NCI-H2196 (cell line): ENCODE results near the gene SIPA1.
"Not testable (repeated sequence)": the region's sequence is repeated elsewhere in the genome, so short reads cannot be mapped to it uniquely, and the experiment has no call there.

Experiments used
- DNase-seq: peaks from one replicate; lab custom pipeline; 2025; ENCODE audit not compliant: unreplicated experiment; lab: John Stamatoyannopoulos, UW

The SIPA1 gene

DNA sequence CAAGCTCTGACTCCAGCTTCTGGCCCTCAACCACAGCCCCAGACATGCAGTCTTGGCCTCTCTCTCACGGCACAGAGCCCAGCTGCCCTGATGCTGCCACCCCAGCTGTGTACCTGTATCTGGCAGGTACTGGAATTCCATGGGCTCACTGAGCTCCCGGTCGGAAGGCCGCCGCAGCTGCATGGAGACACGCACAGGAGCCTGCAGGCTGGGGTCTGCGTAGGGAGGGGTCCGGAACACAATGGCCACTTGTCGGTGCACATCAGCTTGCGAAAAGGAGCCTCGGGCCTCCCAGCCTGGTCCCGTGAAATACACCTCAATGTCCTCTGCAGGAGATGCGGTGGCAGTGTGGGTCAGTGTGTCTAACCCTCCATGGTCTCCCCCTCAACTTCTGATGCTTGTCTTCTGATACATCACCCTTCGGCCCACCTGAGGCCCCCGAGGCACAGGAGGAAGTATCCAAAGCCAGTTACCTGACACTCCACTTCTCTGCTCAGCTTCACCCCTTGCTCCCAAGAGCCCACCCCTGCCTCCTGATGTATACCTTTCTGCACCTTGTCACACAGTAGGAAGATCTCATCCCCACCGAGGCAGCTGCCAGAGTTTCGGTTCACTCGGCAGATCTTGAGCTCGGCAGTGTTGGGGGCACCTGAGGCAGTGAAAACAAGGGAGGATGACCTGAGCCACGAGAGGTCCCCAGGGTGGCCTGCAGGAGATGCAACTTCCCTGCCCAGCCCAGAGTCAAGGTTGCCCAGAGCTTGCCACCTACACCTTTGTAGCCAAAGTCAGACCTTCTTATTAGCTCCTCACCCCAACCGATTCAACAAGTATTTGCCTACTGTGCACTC lies 20.5 kb downstream of the SIPA1 start:
- no peak for DNase-seq

DNA sequence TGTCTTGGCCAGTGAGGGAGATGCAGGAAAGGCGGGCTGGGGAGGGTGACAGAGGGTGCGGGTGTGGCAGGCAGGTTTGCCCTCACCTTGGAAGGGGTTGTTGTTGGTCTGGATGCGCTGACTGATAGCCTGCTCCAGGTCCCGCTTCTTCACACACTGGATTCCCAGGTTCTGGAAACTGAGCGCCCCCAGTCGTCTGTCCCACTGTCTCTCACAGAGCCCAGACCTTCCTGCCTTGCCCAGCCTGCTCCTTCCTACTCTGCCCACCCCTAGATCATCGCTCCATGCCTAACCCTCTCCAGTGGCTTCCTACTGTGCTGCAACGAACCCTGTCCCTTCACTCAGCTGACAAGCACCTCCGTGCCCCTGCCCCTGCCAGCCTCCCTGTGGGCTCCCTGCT lies 22.1 kb downstream of the SIPA1 start:
- DNase-seq = no peak

DNA sequence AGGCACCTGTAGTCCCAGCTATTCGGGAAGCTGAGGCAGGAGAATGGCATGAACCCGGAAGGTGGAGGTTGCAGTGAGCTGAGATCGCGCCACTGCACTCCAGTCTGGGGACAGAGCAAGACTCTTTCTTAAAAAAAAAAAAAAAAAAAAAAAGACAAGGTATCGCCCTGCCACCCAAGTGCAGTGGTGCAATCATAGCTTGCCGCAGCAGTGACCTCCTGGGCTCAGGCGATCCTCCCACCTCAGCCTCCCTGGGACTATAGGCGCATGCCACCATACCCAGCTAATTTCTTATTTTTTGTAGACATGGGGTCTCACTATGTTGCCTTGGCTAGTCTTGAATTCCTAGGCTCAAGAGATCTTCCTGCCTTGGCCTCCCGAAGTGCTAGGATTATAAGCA lies 23.0 kb downstream of the SIPA1 start:
- not testable (repeated sequence) for DNase-seq

DNA sequence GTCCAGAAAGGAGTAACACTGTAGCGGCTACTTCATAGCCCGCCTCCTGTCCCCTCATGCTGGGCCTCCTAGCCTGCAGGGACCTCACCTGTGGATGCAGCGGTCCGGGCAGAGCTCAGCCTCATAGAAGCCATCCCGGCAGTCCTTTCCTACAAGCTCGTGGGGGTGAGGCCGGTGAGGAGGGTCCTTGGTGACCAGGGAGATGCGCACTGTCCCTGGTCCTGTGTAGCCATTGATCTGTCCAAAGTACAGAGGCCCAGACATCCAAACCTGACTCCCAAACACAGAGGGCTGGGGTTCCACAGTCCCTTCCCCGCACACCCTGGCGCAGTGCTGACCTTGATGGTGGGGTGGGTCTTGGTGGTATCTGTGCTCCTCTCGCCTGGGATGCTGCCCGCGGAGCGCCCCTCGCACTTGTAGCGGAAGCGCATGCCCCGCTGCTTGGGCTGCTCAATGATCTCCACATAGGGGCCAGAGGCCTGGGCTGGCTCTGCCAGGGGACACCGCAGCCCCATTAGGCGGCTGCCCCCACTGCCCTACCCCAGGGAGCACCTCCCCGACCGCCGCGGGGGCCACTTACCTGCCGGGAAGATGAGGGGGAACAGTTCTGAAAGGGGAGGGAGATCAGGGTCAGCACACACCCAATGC lies 23.8 kb downstream of the SIPA1 start:
- no peak for DNase-seq

DNA sequence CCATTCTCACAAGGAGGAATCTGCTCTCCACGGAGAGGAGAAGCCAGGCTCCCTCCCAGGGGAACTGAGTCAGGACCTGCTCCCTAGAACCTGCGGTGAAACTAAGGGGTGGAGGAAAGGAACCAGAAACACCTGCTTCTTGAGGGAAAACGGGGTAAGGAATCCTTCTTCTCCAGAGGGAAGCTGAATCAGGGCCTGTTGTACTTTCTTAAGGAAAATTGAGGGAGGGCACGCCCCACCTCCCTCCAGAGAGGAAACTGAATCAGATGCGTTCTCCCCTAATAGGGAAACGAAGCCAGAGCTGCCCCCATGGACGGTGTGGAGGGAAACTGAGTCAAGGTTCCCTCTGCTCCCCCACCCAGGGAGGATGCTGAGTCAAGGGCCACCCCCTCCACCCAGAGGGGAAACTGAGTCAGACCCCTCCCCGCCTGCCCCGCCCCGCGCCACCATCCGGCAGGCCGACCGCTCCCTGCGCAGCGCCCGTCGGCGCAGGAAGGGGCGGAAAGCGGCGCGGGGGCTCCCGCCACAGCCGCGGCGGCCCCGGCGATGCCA lies 24.4 kb downstream of the SIPA1 start:
- DNase-seq = no peak

DNA sequence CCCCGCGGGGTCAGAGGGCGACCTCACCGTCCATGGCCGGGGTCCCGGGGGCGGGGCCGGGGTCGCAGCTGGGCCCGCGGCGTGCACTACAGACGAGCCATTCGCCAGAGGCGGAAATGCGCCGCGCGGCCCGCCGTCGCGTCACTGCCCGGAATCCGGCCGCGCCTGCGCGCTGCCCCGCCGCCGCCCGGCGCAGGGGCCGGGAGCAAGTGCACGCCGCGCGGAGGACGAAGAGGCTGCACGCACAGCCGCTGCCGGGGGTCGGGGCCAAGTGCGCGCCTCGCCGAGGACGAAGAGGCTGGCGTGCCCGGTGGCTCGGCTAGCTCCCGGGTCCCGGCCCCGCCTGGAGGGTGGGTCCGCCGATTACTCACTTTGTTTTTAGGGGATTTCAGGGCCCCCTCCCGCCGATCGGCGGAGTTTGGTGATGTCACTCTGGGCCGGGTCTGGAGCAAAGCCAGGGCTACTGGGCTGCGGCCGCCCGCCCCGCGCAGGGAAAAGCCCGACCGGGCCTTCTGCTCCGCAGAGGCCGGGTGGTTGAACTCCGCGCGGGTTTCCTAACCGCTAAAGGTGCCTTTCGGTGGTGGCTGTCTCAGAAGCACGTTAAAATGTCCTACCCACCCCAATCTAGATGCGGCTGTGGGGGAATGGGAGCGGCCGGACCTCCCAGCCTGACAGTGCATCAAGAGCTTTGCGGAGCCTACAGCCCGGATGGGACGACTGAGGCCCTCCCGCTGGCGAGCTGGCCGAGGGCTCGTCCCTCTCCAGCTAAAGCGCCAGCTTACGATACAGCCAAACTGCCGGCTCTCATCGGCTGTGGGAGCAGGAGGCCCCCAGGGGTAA lies 25.1 kb downstream of the SIPA1 start, which contains the start of gene RELA:
Gene RELA, minus strand, starts transcription at position 118 of the 840 bp plus-strand sequence. Its CDS starts 84 bp downstream, at position 34.
- DNase-seq = peak; percentile 98

DNA sequence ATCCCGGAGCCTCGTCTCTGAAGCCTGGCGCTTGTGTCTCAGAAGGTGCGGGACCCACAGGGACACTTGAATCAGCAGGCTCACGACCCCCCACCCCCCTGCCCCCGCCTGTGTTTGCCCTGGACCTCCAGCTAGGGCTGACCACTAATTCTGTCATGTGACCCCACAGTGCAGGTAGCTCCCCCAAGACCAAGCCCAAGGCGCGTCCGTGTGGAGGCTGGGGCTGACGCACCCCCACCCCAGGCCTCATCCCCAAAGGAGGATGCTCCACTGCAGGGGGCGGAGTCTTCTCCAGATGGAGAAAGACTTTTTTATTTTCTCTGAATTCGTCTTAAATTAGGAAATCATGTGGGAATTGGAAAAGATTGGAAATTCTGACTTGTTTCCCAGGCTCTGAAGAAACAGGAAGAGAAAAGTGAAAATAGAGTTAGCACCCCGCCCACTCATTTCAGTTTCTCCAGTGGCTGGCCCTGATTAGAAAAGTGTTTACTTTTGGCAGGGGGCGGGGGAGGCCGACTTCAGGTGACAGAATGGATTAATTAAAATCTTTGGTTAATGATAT lies 25.8 kb downstream of the SIPA1 start:
- DNase-seq = peak; percentile 42

DNA sequence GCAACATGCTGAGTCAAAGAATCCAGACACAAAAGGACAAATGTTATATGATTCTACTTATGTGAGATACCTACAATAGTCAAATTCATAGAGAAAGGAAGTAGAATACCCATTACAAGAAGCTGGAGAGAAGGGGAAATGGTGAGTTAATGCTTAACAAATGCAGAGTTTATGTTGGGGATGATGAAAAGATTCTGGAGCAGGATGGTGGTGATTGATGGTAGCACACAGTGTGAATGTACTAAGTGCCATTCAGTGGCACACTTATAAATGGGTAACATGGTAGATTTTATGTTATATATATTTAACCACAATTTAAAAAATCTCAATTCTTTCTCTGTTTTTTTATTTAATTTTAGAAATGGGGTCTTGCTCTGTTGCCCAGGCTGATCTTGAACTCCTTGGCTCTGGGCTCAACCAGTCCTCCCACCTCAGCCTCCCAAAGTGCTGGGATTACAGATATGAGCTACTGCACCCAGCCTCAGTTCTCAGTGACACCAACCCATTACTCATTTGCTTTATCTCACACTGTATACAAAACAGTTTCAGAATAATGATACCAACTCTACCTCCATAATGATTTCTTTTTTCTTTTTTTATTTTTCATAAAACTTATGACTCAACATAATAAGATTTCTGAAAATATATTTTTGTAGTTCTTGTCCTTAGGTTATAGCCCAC lies 34.4 kb downstream of the SIPA1 start:
- no peak for DNase-seq

DNA sequence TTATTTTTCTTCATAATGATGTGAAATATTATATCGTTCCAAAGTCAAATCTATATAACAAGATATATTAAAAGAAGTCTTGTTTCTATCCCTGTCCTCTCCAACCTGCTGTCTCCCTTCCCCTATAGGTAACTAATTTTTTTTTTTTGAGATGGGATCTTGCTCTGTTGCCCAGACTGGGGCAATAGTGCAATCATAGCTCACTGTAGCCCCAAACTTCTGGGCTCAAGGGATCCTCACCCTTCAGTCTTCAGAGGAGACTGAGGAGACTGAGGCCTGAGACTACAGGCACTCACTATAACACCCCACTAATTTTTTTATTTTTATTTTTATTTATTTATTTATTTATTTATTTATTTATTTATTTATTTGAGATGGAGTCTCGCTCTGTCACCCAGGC lies 35.1 kb downstream of the SIPA1 start:
- no peak for DNase-seq

DNA sequence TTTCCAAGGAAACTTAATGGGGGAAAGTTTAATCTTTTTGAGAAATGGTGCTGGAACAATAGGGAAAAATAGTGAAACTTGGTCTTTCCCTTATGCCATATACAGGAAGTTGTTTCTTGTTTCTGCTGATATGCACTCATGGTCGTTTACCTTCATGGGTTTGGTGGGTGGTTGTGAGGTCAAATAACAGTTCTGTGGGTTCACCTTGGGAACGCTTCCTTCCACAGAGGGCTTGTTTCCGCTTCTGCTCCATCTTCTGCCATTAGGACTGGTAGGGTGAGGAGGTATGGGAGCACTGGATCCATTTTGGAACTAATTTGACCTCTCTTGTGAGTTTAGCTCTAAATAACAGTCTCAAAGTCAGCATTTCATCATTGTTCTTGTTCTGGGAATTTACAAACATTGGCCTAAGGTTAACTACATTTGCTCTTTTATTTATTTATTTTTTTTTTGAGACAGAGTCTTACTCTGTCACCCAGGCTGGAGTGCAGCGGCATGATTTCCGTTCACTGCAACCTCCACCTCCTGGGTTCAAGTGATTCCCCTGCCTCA lies 42.4 kb downstream of the SIPA1 start:
- DNase-seq = no peak

DNA sequence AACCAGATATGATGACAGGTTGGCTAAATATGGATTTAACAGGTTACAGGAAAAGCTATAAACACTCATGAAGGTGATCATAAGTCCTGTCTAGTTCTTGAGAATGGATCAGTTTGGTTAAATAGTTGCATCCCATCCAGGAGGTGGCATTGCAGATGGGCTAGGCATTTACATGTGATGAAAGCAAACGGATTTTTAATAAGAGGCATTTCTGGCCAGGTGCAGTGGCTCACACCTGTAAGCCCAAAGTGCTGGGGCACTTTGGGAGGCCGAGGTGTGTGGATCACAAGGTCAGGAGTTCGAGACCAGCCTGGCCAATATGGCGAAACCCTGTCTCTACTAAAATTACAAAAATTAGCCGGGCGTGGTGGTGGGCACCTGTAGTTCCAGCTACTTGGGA lies 45.6 kb downstream of the SIPA1 start:
- not testable (repeated sequence) for DNase-seq

DNA sequence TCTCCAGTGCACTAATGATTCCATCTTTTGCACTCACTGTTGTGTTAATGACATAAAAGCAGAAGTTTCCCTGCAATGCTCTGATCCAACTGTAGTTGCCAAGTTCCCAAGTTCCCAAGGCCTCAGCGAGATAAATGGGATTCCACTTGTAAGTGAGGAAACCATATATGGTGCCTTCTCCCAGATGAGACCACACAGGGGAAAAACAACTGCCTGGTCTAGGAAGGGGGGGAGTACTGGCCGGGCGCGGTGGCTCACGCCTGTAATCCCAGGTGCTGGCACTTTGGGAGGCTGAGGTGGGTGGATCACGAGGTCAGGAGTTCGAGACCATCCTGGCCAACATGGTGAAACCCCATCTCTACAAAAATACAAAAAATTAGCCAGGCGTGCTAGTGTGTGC lies 48.1 kb downstream of the SIPA1 start:
- DNase-seq = no peak

DNA sequence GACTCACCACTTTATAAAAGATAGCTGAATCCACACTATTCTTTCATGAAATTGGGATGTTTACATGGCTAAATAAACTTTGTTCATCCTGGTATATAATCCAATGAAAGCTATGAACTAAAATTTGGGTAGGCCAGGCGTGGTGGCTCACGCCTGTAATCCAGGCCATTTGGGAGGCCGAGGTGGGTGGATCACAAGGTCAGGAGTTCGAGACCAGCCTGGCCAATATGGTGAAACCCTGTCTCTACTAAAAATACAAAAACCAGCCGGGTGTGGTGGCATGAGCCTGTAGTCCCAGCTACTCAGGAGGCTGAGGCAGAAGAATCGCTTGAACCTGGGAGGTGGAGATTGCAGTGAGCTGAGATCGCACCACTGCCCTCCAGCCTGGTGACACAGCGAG lies 53.9 kb downstream of the SIPA1 start:
- not testable (repeated sequence) for DNase-seq

DNA sequence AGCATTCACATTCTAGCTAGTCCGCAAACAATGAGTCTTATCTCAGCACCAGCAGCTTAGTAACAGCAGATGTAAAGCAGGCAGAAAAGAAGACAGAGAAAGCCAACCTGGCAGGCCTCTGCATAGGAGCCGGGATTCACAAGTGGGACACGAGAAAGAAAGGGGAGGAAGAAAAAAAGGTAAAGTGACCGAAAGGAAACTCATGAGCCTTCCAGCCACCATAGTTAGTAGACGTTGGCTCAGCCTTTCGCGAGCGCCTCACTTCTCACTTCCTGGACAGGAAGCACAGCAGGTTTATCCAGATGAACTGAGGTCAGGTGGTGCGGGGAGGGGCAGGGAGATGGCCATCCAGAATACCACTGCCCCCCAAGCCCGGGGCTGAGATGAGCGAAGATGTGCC lies 54.5 kb downstream of the SIPA1 start:
- DNase-seq = no peak

DNA sequence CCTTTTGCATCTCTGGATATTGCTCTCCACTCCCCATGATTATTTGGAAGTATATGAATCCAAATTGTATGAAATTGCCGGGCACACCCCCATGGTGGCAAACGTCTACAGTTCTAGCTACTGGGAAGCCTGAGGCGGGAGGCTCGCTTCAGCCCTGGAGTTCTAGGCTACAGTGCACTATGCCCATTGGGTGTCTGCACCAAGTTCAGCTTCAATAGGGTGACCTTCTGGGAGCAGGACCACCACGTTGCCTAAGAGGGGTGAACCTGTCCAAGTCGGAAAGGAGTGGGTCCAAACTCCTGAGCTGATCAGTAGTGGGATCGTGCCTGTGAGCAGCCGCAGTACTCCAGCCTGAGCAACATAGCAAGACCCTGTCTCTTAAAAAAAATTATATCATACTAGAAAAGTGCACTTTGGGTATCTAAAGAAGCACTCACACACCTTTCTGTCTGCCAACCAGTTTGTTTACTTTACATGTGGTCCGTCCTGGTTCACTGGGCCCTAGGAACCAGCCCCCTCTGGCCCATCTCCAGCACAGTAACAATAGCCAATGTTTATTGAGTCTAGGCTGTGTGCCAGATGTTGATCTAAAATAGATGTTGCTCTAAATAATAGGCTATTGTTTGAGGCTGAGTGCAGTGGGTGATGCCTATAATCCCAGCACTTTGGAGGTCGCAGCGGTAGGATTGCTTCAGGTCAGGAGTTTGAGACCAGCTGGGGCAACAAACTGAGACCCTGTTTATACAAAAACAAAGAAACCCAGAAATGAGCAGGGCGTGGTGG lies 57.7 kb downstream of the SIPA1 start:
- peak; percentile 94 for DNase-seq

DNA sequence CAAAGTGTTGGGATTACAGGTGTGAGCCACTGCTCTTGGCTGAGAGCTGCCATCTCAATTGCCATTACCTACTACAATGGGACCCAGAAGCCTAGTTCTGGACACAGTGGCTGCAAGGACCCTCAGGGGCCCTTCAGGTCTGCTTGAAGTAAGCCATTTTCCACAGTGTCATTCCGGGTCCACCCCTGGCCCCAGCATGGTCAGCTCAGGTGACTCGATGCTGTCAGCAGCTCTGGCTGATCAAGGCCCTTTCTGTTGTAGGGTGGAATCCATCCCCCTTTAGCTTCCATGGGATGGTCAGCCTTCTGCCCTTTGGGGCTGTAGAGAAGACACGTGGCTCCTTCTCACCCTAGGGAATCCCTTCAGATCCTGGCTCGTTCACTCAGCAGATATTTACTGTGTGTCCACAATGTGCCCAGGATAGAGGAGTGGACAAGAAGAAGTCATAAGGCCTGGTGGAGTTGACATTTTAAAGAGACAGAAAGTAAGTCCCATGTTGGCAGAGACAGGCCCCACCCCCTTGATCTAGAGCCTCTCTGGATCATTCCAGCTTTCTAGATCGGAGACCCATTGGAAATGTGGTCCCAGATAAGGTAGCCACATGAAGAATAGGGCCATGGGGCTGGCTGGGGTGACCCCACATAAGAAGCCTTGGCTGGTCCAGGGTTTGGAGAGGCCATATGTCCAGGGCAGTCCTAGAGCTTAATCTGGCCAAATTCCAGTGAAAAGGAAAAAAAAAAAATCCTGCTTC lies 59.1 kb downstream of the SIPA1 start:
- no peak for DNase-seq

DNA sequence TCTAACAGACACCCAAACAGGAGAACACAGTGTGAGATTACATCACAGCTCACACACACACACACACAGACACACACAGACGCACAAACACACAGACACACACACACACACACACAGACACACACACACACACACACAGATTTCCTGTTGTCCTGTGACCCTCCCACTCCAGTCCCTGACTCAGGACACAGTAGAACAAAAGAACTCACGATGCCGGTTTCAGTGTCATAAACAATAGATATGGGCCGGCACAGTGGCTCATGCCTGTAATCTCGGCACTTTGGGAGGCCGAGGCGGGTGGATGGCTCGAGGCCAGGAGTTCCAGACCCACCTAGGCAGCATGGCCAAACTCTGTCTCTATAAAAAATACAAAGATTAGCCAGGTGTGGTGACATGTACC lies 60.3 kb downstream of the SIPA1 start:
- no peak for DNase-seq

DNA sequence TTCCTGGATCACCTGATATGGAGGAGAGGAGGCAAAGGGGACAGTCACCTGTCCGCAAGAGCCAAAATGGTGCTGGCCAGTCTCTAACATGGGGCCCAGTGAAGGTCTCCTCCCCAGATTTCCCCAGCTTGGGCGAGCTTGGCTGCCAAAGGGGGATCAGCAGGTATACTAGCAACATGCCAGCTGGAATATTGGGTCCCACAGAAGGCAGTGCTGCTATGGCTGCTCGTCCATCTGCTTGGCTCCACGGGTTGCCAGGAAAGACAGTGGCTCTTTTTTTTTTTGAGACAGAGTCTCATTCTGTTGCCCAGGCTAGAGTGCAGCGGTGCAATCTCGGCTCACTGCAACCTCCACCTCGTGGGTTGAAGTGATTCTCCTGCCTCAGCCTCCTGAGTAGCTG lies 61.4 kb downstream of the SIPA1 start:
- DNase-seq = no peak

DNA sequence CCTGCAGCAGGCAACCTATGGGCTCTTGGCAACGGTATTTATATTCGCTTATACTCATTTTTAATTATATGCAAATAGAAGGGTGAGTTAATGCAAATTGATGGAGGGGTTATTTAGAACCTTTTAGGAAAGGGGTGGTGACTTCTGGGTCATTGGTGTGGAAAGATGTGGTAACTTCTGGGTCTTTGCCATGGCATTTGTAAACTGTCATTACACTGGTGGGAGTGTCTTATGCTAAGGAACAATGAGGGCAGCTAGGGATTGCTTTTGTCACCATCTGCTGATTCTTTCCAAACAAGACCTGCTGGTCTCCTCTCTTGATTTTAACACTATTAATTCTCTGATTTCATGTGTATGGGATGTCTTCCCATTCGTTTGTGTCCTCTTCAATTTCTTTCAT lies 62.5 kb downstream of the SIPA1 start:
- peak; percentile 49 for DNase-seq
